IPS-18c (cell line): ENCODE data around the gene CTNNBL1.
"Not testable (repeated sequence)": the region's sequence is repeated elsewhere in the genome, so short reads cannot be mapped to it uniquely, and the experiment has no call there.

Experiments
- H3K4me3 ChIP-seq: 2 replicates; pipeline ENCODE4 v1.7.0; 2013; ENCODE audit warnings: low read depth, mild to moderate bottlenecking, low read length, moderate library complexity; ENCODE audit not compliant: insufficient read depth
- H3K9me3 ChIP-seq: one replicate; pipeline ENCODE4 v1.6.1; 2013; ENCODE audit warnings: mild to moderate bottlenecking, low read length, moderate library complexity; ENCODE audit not compliant: control insufficient read depth, insufficient read depth

Gene CTNNBL1

DNA sequence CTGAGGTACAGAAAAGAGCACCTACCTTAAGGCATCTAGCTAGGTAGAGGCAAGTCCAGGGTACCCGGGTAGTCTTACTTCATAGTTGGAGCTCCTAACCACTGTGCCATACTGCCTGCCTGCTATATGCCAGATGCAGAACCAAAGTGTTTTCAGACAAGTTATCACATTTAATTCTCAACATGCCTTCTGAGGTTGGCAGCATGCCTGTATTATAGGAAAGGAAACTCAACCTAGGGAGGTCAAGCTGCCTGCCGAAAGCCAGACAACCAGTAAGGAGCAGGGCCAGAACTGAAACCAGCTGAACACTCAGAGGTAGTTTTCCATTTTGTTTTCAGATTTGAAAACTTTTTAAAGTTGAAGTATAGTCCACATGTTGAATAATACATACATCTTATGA, 5.4 kb downstream of the CTNNBL1 start:
- H3K4me3 ChIP-seq = no peak overlapping the region
- no peaks in the 10 kb centered on the region for H3K9me3 ChIP-seq

DNA sequence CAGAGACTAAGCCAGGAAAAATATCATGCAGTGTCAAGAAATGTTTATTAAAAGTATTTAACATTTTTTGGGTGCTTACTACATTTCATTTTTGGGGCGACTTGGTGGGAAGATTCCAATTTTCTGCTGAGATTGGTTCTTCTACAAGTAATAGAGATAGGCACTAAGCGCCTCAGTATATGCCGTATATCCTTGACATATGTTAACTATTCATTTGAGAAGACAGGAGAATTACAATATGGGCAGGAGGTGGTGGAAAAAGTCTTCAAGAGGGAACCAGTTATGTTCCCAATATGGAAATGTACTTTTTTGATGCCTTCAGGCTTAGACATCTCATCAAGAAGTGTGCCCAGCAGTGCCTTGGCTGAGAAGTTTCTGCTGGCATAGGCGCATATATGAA, 6.5 kb downstream of the CTNNBL1 start:
- H3K4me3 ChIP-seq = no peak overlapping the region
- H3K9me3 ChIP-seq = no peaks in the 10 kb centered on the region

DNA sequence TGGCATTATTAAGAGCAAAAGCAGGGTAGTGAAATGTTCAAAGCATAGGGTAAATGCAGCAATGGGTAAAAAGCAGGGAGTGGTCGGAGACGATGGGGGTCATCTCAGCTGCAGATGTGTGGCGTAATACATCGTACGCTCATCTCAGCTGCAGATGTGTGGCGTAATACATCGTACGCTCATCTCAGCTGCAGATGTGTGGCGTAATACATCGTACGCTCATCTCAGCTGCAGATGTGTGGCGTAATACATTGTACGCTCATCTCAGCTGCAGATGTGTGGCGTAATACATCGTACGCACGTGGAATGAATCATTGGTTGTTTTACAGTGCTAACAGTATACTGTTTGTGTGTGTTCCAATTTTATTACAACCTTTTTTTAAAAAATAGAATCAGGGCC, 7.8 kb downstream of the CTNNBL1 start:
- not testable (repeated sequence) for H3K9me3 ChIP-seq, H3K4me3 ChIP-seq

DNA sequence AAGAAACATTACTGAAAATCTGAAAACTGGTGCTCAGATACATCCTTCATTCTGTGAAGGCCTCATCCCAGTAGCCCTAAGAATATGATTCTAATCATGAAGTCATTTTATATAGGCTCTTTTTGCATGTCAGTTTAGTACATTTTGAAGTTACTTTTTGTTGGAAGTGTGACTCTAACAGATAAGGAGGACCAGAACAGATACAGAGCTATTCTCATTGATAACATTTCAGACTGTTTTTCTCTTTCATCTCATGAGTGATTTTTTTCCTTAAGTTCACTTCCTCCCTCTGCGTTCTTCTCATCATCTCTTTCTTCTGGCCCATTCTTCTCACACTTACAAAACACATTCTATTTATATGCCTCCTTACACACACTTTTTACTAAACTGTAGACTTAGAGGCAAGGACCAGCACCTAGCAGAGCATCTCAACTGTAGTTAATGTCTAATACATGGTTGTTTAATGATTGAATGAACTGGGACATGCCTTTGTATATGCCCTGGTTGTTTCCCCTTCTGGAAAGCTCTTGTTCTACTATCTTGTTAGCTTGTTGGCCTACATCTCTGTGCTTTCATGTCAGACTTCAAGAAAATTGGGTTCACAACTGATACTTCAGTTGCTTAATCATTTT, 8.7 kb downstream of the CTNNBL1 start:
- Histone ChIP-seq H3K4me3 (no peak overlapping the region), H3K9me3 (no peaks in the 10 kb centered on the region)

DNA sequence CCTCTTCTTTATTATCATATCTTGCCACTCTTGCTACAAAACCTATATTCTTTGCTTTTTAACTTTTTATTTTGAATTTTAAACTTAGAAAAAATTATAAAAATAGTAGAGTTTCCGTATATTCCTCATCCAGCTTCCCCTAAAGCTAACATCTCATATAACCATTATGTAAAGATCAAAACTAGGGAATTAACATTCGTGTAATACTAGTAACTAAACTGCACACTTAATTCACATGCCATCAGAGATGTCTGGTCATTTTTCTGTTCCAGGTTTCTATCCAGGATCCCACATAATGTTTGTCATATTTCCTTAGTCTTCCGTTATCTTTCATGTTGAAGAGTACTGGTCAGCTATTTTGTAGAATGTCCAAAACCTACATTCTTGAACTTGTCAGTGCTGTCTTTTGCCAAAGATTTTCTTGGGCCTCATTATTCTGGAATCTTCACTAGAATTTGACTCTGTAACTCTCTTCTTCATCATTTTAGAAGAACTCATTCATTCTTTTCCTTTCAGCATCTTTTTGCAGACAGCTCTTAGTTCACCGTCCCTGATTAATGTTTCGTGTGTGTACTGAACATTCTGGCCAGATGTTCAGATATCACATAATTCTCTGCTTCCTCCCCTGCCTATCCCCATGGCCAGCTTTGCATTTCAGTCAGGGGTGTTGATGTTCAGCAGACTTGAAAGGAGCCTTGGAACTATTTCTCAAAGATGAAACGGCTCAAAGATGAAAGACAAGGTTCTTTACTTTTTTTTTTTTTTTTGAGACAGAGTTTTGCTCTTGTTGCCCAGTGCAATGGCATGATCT, 9.4 kb downstream of the CTNNBL1 start:
- no peaks in the 10 kb centered on the region for H3K9me3 ChIP-seq
- H3K4me3 ChIP-seq = no peak overlapping the region

DNA sequence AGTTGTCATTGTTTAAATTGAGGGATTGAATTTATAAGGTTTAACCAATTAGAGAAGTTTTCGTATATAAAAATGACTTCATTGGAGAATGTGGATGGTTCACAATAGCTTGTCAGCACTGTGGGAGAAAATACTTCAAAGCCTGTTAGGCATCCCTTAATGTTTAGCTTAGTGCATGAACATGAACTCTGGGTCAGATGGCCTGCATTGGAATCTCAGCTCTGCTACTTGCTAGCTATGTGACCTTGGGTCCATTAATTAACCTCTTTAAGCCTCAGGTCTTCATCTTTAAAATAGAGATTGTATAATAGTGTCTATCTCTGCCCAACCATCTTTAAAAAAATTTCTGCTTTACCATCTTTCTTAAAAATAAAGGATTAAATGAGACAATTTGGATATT, 11.1 kb downstream of the CTNNBL1 start:
- Histone ChIP-seq H3K9me3 (no peaks in the 10 kb centered on the region), H3K4me3 (no peak overlapping the region)

DNA sequence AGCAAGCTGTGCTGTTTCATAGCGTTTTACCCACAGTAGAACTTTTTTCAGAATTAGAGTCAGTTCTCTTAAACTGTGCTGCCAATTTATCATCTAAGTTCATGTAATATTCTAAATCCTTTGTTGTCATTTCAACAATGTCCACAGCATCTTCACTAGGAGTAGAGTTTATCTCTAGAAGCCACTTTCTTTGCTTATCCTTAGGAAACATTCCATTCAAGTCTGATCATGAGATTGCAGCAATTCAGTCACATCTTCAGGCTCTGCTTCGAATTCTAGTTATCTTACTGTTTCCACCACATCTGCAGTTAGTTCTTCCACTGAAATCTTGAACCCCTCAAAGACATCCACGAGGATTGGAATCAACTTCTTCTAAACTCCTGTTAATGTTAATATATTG, 12.5 kb downstream of the CTNNBL1 start:
- no peak overlapping the region for H3K4me3 ChIP-seq
- no peaks in the 10 kb centered on the region for H3K9me3 ChIP-seq

DNA sequence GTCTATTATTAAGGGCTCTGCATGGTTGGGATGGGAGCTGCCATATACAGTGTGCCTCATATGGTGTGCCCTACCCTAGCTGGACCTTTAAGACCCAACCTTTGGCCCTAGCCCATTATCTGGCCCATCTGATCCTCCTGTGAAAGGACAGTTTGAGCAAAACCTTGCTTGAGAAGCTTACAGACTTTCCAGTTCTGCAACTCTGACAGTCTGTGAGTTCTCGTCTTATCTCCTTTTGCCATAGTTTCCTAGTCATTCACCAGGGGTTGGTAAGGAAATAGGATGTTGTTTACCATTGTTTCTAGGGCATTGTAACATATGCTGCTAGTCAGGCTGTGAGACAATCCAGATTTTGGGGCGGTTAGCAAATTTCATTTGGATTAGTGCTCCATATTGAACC, 17.2 kb downstream of the CTNNBL1 start:
- no peaks in the 10 kb centered on the region for H3K9me3 ChIP-seq
- H3K4me3 ChIP-seq = no peak overlapping the region

DNA sequence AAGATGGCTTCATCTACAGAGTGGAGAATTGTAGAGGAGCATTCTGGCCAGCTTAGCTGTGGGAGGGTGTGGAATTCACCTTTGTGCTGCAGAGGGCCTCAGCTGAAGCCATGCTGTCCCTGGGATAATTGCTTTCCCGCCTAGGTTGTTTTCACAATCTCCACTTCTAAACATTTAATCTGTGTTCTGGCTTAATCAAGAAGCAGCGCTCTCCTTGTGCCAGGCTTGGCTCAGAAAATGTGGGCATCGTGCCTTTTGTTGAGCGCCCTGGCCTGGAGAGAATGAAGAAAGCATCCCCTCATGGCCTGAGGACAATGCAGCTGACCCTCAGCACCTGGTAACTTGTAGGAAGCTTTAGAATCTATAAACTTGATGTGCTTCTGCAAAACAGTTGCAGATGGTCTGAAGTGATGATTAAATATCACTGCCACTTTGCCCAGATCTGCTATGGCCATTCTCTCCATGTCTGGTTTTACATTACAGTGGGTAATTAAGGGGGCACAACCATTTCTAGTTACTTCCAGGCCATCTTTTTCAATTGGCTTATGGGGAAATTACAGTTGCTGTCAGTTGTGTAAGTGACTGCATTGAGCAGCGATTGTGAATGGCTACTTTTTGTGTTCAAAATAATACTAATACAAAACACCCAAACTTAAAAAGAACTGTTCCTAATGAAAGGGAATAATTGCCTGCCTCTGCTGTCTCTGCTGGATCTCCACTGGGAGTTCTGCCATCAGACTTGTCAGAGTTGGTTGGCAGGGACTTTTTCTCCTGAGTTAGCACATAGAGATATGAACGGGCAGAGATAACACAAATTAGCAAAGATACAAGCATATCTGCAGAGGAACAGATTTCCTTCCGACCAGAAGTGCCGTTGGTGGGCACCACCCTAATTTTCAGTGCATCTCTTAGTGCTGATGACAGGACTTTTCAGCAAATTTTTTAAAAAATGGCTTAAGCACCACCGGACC, 18.4 kb downstream of the CTNNBL1 start:
- H3K9me3 ChIP-seq = no peaks in the 10 kb centered on the region
- no peak overlapping the region for H3K4me3 ChIP-seq

DNA sequence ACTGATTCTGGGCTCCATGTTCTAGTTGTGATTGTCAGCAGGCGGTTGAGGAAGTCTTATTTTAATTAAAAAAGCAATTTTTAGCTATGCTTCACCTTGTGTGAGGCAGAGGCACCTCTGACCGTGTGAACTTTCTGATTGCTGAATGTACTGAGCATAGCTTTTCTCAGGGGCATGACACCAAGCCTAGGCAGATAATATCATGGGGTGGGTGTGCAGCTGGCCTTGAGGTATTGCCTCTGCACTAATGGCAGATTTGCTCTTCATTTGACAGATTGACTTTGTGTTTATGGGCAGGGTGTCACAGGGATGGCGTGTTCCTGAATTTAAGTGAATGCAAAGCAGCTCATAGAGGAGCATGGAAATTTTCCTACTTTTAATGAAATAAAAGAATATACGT, 19.6 kb downstream of the CTNNBL1 start:
- Histone ChIP-seq H3K9me3 (no peaks in the 10 kb centered on the region), H3K4me3 (no peak overlapping the region)

DNA sequence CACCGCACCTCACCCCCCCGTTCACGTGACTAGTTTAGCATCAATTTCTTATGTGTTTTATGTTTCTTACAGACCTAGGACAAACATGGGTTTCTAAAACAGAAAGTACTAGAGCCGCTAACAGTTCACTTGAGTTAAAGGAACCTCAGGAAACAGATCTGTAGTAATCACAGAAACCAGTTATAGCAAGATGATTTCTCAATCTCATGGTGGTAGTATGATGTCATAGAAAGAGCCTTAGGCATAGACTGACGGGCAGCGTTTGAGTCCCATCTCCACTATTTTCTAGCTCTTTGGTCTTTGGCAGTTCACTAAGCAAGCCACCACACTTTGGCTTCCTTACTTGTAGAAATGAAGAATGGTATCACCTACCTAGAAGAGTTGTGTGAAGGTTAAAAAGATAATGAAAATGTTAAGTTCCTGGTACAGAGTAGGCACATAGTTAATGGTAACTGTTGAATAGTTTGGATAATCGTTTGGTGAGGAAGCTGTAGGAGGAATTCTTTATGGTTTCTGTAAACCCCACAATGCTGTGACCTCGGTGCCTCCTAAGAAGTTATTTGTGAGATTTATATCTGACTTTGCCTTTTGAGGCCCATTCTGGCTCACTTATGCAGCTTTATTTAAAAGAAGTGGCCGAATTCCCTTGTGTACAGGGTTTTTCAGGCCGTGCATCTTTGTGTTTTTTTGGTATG, 21.3 kb downstream of the CTNNBL1 start:
- H3K4me3 ChIP-seq = no peak overlapping the region

DNA sequence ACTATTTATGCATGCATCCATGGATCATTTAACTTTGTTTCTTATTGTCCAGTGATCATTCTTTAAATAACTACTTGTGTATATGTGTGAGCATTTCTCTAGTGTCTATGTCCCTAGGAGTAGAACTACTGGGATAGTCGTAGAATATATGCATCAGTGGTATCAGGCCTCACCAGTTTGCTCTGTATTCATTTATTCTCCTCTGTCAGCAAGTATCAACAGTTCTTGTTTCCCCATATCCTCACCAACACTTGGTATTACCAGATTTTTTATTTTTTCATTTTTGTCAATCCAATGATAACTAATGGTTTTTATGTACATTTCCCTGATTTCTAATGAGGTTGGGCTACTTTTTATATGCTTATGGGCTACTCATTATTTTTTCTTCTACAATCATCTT, 27.9 kb downstream of the CTNNBL1 start:
- H3K4me3 ChIP-seq = no peak overlapping the region
- no peaks in the 10 kb centered on the region for H3K9me3 ChIP-seq

More for the DNA sequence above, 21.3 kb downstream of the CTNNBL1 start:
- no peaks in the 10 kb centered on the region for H3K9me3 ChIP-seq

DNA sequence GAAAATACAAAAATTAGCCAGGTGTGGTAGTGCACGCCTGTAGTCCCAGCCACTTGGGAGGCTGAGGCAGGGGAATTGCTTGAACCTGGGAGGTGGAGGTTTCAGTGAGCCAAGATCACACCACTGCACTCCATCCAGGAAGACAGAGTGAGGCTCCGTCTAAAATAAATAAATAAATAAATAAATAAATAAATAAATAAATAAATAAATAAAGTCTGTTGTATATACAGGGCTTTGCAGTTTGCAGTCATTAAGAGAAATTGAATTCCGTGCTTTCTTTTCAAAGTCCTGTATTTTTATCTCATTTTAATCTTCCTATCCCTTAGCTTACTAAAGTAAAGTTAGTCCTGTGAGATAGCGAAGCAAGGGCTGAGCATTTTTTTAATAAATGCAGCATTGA, 28.5 kb downstream of the CTNNBL1 start:
- not testable (repeated sequence) for H3K9me3 ChIP-seq, H3K4me3 ChIP-seq

DNA sequence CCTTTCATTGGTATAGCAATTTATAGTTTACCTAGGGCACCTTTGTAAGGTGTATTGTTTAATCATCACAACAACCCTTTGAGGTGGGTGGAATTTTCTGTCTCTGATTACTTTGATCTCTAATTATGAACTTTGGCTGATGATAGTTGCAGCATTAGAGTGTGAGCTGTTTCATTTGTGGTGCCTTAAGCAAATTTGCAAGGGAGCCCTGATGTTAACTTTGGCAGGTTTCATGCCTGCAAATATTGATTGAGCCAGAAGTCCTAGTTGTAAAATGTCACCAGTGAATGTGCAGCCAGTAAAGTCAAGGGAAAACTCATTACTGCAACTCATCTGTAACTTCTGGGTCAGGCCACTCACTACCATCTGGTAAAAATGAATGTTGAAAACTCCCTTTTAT, 29.8 kb downstream of the CTNNBL1 start:
- no peaks in the 10 kb centered on the region for H3K9me3 ChIP-seq
- no peak overlapping the region for H3K4me3 ChIP-seq

DNA sequence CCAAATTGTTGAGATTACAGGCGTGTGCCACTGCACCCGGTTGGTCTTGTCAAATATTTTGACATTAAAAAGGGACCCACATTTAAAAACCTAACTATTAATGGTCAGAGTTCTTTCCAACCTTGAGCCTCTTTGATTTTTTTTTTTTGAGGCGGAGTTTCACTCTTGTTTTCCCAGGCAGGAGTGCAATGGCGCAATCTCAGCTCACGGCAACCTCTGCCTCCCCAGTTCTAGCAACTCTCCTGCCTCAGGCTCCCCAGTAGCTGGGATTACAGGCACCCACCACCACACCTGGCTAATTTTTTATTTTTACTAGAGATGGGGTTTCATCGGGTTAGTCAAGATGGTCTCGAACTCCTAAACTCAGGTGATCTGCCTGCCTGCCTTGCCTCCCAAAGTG, 31.3 kb downstream of the CTNNBL1 start:
- H3K9me3 ChIP-seq = no peaks in the 10 kb centered on the region
- no peak overlapping the region for H3K4me3 ChIP-seq

DNA sequence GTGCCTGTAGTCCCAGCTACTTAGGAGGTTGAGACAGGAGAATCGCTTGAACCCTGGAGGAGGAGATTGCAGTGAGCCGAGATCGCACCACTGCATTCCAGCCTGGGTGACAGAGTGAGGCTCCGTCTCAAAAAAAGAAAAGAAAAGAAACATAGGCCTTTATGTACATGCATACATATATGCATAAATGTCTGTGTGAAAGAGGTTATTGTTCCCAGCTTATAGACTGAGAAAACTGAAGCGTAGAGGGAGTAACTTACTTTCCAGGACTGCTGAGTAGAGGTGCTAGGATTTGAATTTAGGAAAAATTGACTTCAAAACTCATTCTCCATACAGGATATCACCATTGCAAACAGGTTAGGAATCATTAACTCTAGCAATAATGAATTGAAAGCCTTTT, 32.0 kb downstream of the CTNNBL1 start:
- no peaks in the 10 kb centered on the region for H3K9me3 ChIP-seq
- H3K4me3 ChIP-seq = no peak overlapping the region

DNA sequence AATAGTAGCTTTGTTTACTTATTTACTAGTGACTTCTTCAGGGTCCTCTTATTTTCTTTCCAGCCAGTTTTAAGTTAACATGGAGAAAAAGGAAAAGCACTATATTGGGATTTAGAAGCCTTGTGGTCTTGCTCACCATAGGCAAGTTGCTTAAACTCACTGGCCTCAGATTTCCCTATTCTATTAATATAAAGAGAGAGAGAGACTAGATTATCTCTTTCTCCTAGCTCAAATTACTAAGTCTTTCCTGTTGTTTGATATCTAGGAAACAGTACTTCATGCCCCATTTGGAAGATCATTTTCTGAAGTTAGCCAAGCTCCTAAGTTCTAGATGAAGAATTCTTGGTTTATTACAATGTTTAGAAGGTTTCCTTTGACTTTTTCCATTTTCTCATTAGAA, 32.5 kb downstream of the CTNNBL1 start:
- Histone ChIP-seq H3K4me3 (no peak overlapping the region), H3K9me3 (no peaks in the 10 kb centered on the region)
